COR-L47 (cell line): ENCODE measurements around the gene MAPK13.
"Not testable (repeated sequence)": the region's sequence is repeated elsewhere in the genome, so short reads cannot be mapped to it uniquely, and the experiment has no call there.

ENCODE experiments used
- DNase-seq: peaks from one replicate; lab custom pipeline; 2025; lab: John Stamatoyannopoulos, UW

Gene MAPK13

GRCh38 chr6:36129941-36130666 lies at the start of gene MAPK13:
Gene MAPK13, plus strand, starts transcription at chr6:36130513. Its CDS starts 70 bp downstream, at chr6:36130583.
- DNase-seq = peak; percentile 69

GRCh38 chr6:36082318-36082717 lies 48.0 kb upstream of the MAPK13 start:
- DNase-seq = no peak

GRCh38 chr6:36083446-36083845 lies 46.9 kb upstream of the MAPK13 start:
- DNase-seq = no peak

- DNase-seq = not testable (repeated sequence)
Measured at GRCh38 chr6:36088204-36088603, 42.1 kb upstream of the MAPK13 start.

GRCh38 chr6:36089048-36089447 lies 41.3 kb upstream of the MAPK13 start:
- no peak for DNase-seq

- no peak for DNase-seq
Measured at GRCh38 chr6:36094238-36094637, 36.1 kb upstream of the MAPK13 start.

- DNase-seq = peak; percentile 71
Measured at GRCh38 chr6:36094753-36095496, 35.4 kb upstream of the MAPK13 start.

- DNase-seq = no peak
Measured at GRCh38 chr6:36095497-36096391, 34.6 kb upstream of the MAPK13 start.

- DNase-seq = no peak
Measured at GRCh38 chr6:36098253-36098919, 31.9 kb upstream of the MAPK13 start.

- DNase-seq = no peak
Measured at GRCh38 chr6:36098920-36099647, 31.2 kb upstream of the MAPK13 start.

- no peak for DNase-seq
Measured at GRCh38 chr6:36099869-36100483, 30.3 kb upstream of the MAPK13 start.

GRCh38 chr6:36101691-36102090 lies 28.6 kb upstream of the MAPK13 start:
- no peak for DNase-seq

- DNase-seq = no peak
Measured at GRCh38 chr6:36102853-36103252, 27.5 kb upstream of the MAPK13 start.

GRCh38 chr6:36104836-36105235 lies 25.5 kb upstream of the MAPK13 start:
- no peak for DNase-seq

GRCh38 chr6:36109092-36109491 lies 21.2 kb upstream of the MAPK13 start:
- no peak for DNase-seq

GRCh38 chr6:36110050-36110449 lies 20.3 kb upstream of the MAPK13 start:
- DNase-seq = no peak

GRCh38 chr6:36110863-36111262 lies 19.4 kb upstream of the MAPK13 start:
- DNase-seq = no peak

GRCh38 chr6:36111526-36111925 lies 18.8 kb upstream of the MAPK13 start:
- no peak for DNase-seq

- DNase-seq = no peak
Measured at GRCh38 chr6:36113049-36113448, 17.3 kb upstream of the MAPK13 start.

GRCh38 chr6:36113703-36114102 lies 16.6 kb upstream of the MAPK13 start:
- no peak for DNase-seq
